Measurements from ENCODE around the gene PIWIL4.

DNA sequence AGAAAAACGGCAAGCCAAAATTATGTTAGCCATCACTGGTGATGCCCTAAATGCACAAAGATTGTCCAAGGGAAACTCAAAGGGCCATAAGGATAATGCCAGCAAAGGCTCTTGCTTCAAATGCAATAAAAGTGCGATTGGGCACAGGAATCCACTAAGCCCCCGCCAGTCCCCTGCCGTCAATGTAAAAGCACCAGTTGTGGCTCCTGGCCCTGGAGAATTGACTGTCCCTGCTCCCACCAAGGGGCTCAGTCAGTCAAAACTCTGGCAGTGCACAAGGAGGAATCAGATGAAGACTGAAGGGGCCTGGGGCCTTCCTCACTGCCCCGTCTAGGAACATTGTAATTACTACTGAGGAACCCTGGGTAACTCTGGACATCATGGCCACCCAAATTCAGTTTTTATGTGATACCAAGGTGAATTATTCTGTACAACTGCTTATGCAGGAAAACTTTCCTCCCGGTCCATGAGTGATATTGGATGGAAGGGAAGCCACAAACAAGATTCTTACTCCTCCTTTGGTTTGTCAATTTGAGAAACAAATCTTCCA is 85.6 kb downstream of the PIWIL4 start:
- TF ChIP-seq, protein P1, sequence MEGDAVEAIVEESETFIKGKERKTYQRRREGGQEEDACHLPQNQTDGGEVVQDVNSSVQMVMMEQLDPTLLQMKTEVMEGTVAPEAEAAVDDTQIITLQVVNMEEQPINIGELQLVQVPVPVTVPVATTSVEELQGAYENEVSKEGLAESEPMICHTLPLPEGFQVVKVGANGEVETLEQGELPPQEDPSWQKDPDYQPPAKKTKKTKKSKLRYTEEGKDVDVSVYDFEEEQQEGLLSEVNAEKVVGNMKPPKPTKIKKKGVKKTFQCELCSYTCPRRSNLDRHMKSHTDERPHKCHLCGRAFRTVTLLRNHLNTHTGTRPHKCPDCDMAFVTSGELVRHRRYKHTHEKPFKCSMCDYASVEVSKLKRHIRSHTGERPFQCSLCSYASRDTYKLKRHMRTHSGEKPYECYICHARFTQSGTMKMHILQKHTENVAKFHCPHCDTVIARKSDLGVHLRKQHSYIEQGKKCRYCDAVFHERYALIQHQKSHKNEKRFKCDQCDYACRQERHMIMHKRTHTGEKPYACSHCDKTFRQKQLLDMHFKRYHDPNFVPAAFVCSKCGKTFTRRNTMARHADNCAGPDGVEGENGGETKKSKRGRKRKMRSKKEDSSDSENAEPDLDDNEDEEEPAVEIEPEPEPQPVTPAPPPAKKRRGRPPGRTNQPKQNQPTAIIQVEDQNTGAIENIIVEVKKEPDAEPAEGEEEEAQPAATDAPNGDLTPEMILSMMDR (conservative IDR thresholded peaks at IDR 0.05; ENCODE audit: low read length) = no peak
- no peak for TF ChIP-seq EZH2phosphoT487 (IDR thresholded peaks at IDR 0.05; ENCODE audit: borderline replicate concordance, low read depth, low read length)
